ENCODE results near the gene ECHDC3.

ECHDC3 gene

GRCh38 chr10:11715815-11716494 lies 26.2 kb upstream of the ECHDC3 start:
- Histone ChIP-seq H3K4me1 (ENCODE audit: control insufficient read depth in 5 of 5, insufficient read depth in 5 of 5, low read length in 5 of 5) (peaks cover 0 to 30% (median 23%) of the 10 kb centered on the region in 5 donors), H3K27me3 (ENCODE audit: control insufficient read depth in 5 of 5, insufficient read depth in 4 of 5, low read length in 5 of 5) (no peaks in the 10 kb centered on the region), H3K4me3 (ENCODE audit: low read depth in 1 of 5, low read length in 5 of 5) (peak overlapping the region in 1 of 5 donors; percentile 31), H3K36me3 (ENCODE audit: control insufficient read depth in 5 of 5, insufficient read depth in 5 of 5, low read length in 5 of 5) (no peaks in the 10 kb centered on the region), H3K27ac (ENCODE audit: low read depth, low read length) (peak overlapping the region; percentile 19), H3K9me3 (ENCODE audit: control insufficient read depth in 5 of 5, low read length in 5 of 5) (peaks cover 0 to 12% (median 4%) of the 10 kb centered on the region in 5 donors), H3K9ac (ENCODE audit: low read length in 5 of 5) (peak overlapping the region in 2 of 5 donors; percentile 54 to 62)

DNA sequence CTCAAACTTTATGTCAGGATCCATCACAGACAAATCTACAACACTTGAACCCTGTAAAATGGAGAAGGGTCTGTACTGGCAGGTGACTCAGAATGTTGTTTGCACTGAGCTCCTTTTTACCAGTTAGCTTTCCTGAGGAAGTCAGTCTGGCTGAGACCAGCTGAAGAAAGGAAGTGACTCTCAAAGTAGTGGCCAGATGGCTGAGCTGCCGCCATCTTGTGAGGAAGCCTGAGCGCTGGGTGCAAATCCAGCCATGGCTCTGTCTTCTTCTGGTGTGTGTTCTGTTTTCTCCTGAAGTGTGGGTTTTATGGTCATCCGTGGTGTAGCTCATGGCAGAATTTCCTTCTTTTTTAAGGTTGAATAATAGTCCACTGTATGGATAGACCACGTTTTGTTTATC lies 25.5 kb upstream of the ECHDC3 start:
- no peaks in the 10 kb centered on the region for H3K36me3 ChIP-seq (ENCODE audit: control insufficient read depth in 5 of 5, insufficient read depth in 5 of 5, low read length in 5 of 5)
- H3K4me1 ChIP-seq (ENCODE audit: control insufficient read depth in 5 of 5, insufficient read depth in 5 of 5, low read length in 5 of 5) = peaks cover 0 to 31% (median 23%) of the 10 kb centered on the region in 5 donors
- H3K4me3 ChIP-seq (ENCODE audit: low read depth in 1 of 5, low read length in 5 of 5) = no peak overlapping the region
- no peak overlapping the region for H3K27ac ChIP-seq (ENCODE audit: low read depth, low read length)
- H3K9me3 ChIP-seq (ENCODE audit: control insufficient read depth in 5 of 5, low read length in 5 of 5) = peaks cover 0 to 12% (median 4%) of the 10 kb centered on the region in 5 donors
- no peaks in the 10 kb centered on the region for H3K27me3 ChIP-seq (ENCODE audit: control insufficient read depth in 5 of 5, insufficient read depth in 4 of 5, low read length in 5 of 5)
- H3K9ac ChIP-seq (ENCODE audit: low read length in 5 of 5) = no peak overlapping the region

DNA sequence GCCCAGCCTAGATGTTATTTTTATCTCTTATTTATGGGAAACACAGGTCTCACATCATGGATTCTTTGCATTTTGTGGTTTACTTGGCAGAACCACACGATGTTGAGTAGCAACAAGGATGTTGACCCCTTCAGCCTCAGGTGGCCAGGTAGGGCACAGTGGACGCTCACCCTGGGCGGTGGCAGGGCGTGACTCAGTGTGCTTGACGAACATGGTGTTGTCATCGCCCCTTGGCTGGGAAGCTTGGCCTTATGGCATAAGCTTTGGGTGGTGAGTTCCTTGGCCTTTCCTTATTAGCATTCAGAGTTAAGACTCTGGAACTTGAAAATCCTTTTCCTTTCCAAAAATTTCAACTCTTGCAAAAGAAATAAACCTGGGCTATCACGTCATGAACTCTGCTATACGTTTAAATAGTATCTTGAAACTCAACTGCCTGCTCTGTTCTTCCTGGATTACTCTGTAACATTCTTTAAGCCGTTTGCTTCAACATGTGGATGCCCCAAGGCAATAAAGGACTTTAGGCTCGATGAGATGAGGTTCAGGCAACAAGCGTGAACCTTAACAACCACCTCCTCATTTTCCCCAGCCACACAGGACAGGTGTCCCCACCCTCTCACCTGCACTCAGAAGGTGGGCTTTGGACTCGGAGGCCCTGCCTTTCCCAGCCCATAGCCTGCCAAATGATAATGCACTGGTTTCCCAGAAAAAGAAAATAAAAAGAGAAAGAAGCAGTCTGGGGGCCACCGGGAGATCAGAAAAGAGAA lies 22.5 kb upstream of the ECHDC3 start:
- peaks cover 0 to 21% (median 12%) of the 10 kb centered on the region in 5 donors for H3K4me1 ChIP-seq (ENCODE audit: control insufficient read depth in 5 of 5, insufficient read depth in 5 of 5, low read length in 5 of 5)
- H3K36me3 ChIP-seq (ENCODE audit: control insufficient read depth in 5 of 5, insufficient read depth in 5 of 5, low read length in 5 of 5) = no peaks in the 10 kb centered on the region
- H3K4me3 ChIP-seq (ENCODE audit: low read depth in 1 of 5, low read length in 5 of 5) = no peak overlapping the region
- peaks cover 0 to 12% (median 4%) of the 10 kb centered on the region in 5 donors for H3K9me3 ChIP-seq (ENCODE audit: control insufficient read depth in 5 of 5, low read length in 5 of 5)
- H3K27me3 ChIP-seq (ENCODE audit: control insufficient read depth in 5 of 5, insufficient read depth in 4 of 5, low read length in 5 of 5) = no peaks in the 10 kb centered on the region
- H3K27ac ChIP-seq (ENCODE audit: low read depth, low read length) = no peak overlapping the region
- H3K9ac ChIP-seq (ENCODE audit: low read length in 5 of 5) = no peak overlapping the region

- Histone ChIP-seq H3K9ac (ENCODE audit: low read length in 5 of 5) (no peak overlapping the region), H3K27me3 (ENCODE audit: control insufficient read depth in 5 of 5, insufficient read depth in 4 of 5, low read length in 5 of 5) (no peaks in the 10 kb centered on the region), H3K4me1 (ENCODE audit: control insufficient read depth in 5 of 5, insufficient read depth in 5 of 5, low read length in 5 of 5) (peaks cover 0 to 17% (median 12%) of the 10 kb centered on the region in 5 donors), H3K4me3 (ENCODE audit: low read depth in 1 of 5, low read length in 5 of 5) (no peak overlapping the region), H3K36me3 (ENCODE audit: control insufficient read depth in 5 of 5, insufficient read depth in 5 of 5, low read length in 5 of 5) (no peaks in the 10 kb centered on the region), H3K27ac (ENCODE audit: low read depth, low read length) (no peak overlapping the region), H3K9me3 (ENCODE audit: control insufficient read depth in 5 of 5, low read length in 5 of 5) (peaks cover 0 to 12% (median 4%) of the 10 kb centered on the region in 5 donors)
These were observed 21.9 kb upstream of the ECHDC3 start for GRCh38 chr10:11720260-11720741.

DNA sequence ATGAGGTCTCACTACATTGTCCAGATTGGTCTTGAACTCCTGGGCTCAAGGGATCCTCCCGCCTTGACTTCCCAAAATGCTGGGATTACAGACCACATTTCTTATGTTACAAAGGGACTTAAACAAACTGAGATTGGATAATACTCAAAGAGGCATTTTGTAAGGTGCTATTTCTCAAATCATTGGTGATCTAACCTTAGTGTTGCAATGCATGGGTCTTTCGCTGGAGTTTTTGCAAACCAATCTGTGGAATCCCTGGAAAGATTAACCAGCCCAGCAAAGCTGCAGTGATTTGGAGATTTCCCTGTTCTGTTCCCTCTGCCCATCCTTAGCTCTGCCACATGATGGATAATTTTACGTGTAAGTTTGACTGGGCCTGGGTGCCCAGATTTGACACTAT lies 20.4 kb upstream of the ECHDC3 start:
- Histone ChIP-seq H3K9ac (ENCODE audit: low read length in 5 of 5) (no peak overlapping the region), H3K4me3 (ENCODE audit: low read depth in 1 of 5, low read length in 5 of 5) (no peak overlapping the region), H3K9me3 (ENCODE audit: control insufficient read depth in 5 of 5, low read length in 5 of 5) (peaks cover 0 to 5% (median under 1%) of the 10 kb centered on the region in 5 donors), H3K4me1 (ENCODE audit: control insufficient read depth in 5 of 5, insufficient read depth in 5 of 5, low read length in 5 of 5) (peaks cover 0 to 5% (median 0%) of the 10 kb centered on the region in 5 donors), H3K27ac (ENCODE audit: low read depth, low read length) (no peak overlapping the region), H3K36me3 (ENCODE audit: control insufficient read depth in 5 of 5, insufficient read depth in 5 of 5, low read length in 5 of 5) (no peaks in the 10 kb centered on the region), H3K27me3 (ENCODE audit: control insufficient read depth in 5 of 5, insufficient read depth in 4 of 5, low read length in 5 of 5) (no peaks in the 10 kb centered on the region)

- H3K36me3 ChIP-seq (ENCODE audit: control insufficient read depth in 5 of 5, insufficient read depth in 5 of 5, low read length in 5 of 5) = no peaks in the 10 kb centered on the region
- H3K27me3 ChIP-seq (ENCODE audit: control insufficient read depth in 5 of 5, insufficient read depth in 4 of 5, low read length in 5 of 5) = no peaks in the 10 kb centered on the region
- no peak overlapping the region for H3K4me3 ChIP-seq (ENCODE audit: low read depth in 1 of 5, low read length in 5 of 5)
- peaks cover 0 to 5% (median 0%) of the 10 kb centered on the region in 5 donors for H3K4me1 ChIP-seq (ENCODE audit: control insufficient read depth in 5 of 5, insufficient read depth in 5 of 5, low read length in 5 of 5)
- peaks cover 0 to 3% (median 2%) of the 10 kb centered on the region in 5 donors for H3K9me3 ChIP-seq (ENCODE audit: control insufficient read depth in 5 of 5, low read length in 5 of 5)
- H3K27ac ChIP-seq (ENCODE audit: low read depth, low read length) = no peak overlapping the region
- no peak overlapping the region for H3K9ac ChIP-seq (ENCODE audit: low read length in 5 of 5)
These were observed 18.8 kb upstream of the ECHDC3 start for GRCh38 chr10:11723359-11723758.

- Histone ChIP-seq H3K27ac (ENCODE audit: low read depth, low read length) (no peak overlapping the region), H3K9me3 (ENCODE audit: control insufficient read depth in 5 of 5, low read length in 5 of 5) (peaks cover 0 to 7% (median 5%) of the 10 kb centered on the region in 5 donors), H3K27me3 (ENCODE audit: control insufficient read depth in 5 of 5, insufficient read depth in 4 of 5, low read length in 5 of 5) (no peaks in the 10 kb centered on the region), H3K9ac (ENCODE audit: low read length in 5 of 5) (no peak overlapping the region), H3K4me3 (ENCODE audit: low read depth in 1 of 5, low read length in 5 of 5) (no peak overlapping the region), H3K36me3 (ENCODE audit: control insufficient read depth in 5 of 5, insufficient read depth in 5 of 5, low read length in 5 of 5) (no peaks in the 10 kb centered on the region), H3K4me1 (ENCODE audit: control insufficient read depth in 5 of 5, insufficient read depth in 5 of 5, low read length in 5 of 5) (peaks cover 0 to 5% (median 0%) of the 10 kb centered on the region in 5 donors)
These were observed 17.0 kb upstream of the ECHDC3 start for GRCh38 chr10:11724938-11725776.

GRCh38 chr10:11725912-11726311 lies 16.3 kb upstream of the ECHDC3 start:
- no peak overlapping the region for H3K4me3 ChIP-seq (ENCODE audit: low read depth in 1 of 5, low read length in 5 of 5)
- peaks cover 0 to 5% (median 0%) of the 10 kb centered on the region in 5 donors for H3K4me1 ChIP-seq (ENCODE audit: control insufficient read depth in 5 of 5, insufficient read depth in 5 of 5, low read length in 5 of 5)
- no peak overlapping the region for H3K9ac ChIP-seq (ENCODE audit: low read length in 5 of 5)
- no peak overlapping the region for H3K27ac ChIP-seq (ENCODE audit: low read depth, low read length)
- H3K27me3 ChIP-seq (ENCODE audit: control insufficient read depth in 5 of 5, insufficient read depth in 4 of 5, low read length in 5 of 5) = no peaks in the 10 kb centered on the region
- peaks cover 0 to 7% (median 5%) of the 10 kb centered on the region in 5 donors for H3K9me3 ChIP-seq (ENCODE audit: control insufficient read depth in 5 of 5, low read length in 5 of 5)
- no peaks in the 10 kb centered on the region for H3K36me3 ChIP-seq (ENCODE audit: control insufficient read depth in 5 of 5, insufficient read depth in 5 of 5, low read length in 5 of 5)

GRCh38 chr10:11727563-11727962 lies 14.6 kb upstream of the ECHDC3 start:
- no peaks in the 10 kb centered on the region for H3K4me1 ChIP-seq (ENCODE audit: control insufficient read depth in 5 of 5, insufficient read depth in 5 of 5, low read length in 5 of 5)
- no peaks in the 10 kb centered on the region for H3K36me3 ChIP-seq (ENCODE audit: control insufficient read depth in 5 of 5, insufficient read depth in 5 of 5, low read length in 5 of 5)
- H3K9me3 ChIP-seq (ENCODE audit: control insufficient read depth in 5 of 5, low read length in 5 of 5) = peaks cover 0 to 10% (median 5%) of the 10 kb centered on the region in 5 donors
- no peak overlapping the region for H3K9ac ChIP-seq (ENCODE audit: low read length in 5 of 5)
- no peak overlapping the region for H3K27ac ChIP-seq (ENCODE audit: low read depth, low read length)
- H3K4me3 ChIP-seq (ENCODE audit: low read depth in 1 of 5, low read length in 5 of 5) = no peak overlapping the region
- H3K27me3 ChIP-seq (ENCODE audit: control insufficient read depth in 5 of 5, insufficient read depth in 4 of 5, low read length in 5 of 5) = no peaks in the 10 kb centered on the region
